HCT116 (cell line): ENCODE results near the gene TBC1D2. TPM values are rescaled to one million over a fixed set of nuclear protein-coding genes. Genes with fewer than 3 reads are reported as not detected.

Experiments
- ATAC-seq: fragments of 200-7000 bp; cut with Tn5 transposase; 2 replicates; pipeline ENCODE4 v1.9.1; 2020; ENCODE audit warnings: mild to moderate bottlenecking, moderate library complexity
- BruUV-seq: library from RNA; stranded (reverse); fragments of 400-500 nt; replicated peaks from 2 replicates; lab custom pipeline; 2021; lab: Mats Ljungman, UMichigan
- CTCF ChIA-PET: fragments of 300-600 bp; sonication (Branson Sonifier 250); formaldehyde crosslinking; loops from one replicate; lab custom pipeline; 2021; ENCODE audit warnings: antibody characterized with exemption; lab: Charles Lee
- POLR2A ChIA-PET: fragments of 300-600, 350-600 bp; sonication (Branson Sonifier 250); formaldehyde crosslinking; loops from one replicate; lab custom pipeline; 2021; ENCODE audit warnings: antibody characterized with exemption; lab: Charles Lee
- RAD21 ChIA-PET, 2 experiments: fragments of 300-600 bp; sonication (Branson Sonifier 250); formaldehyde crosslinking; loops; one replicate each; lab custom pipeline; 2023; ENCODE audit warnings: low total read pairs in 2 of 2; ENCODE audit not compliant: uncharacterized antibody in 2 of 2, unreplicated experiment in 2 of 2, low non-redundant PET in 1 of 2; lab: Charles Lee
- DNase-seq: peaks from one replicate; pipeline ENCODE4 v3.0.0-alpha.2; 2010; ENCODE audit warnings: low read depth, low spot score
- H2AFZ ChIP-seq: fragments of 200-600 bp; shearing (Covaris generic), sonication (generic); 2 replicates; pipeline ENCODE4 v1.6.1; 2017; ENCODE audit warnings: low read depth, mixed run types, mixed read lengths, antibody characterized with exemption, low read length; ENCODE audit not compliant: poor library complexity, severe bottlenecking
- H3K27ac ChIP-seq: 2 replicates; pipeline ENCODE4 v1.5.1; 2012; ENCODE audit warnings: low read depth, low read length
- H3K27me3 ChIP-seq: fragments of 200-600 bp; sonication (generic); 2 replicates; pipeline ENCODE4 v1.6.1; 2016; ENCODE audit warnings: mixed run types, low read length, mixed read lengths; ENCODE audit not compliant: insufficient read depth
- H3K36me3 ChIP-seq, 2 experiments: fragments of 200-500 bp in 1 of 2; fragments of 200-600 bp in 1 of 2; sonication (Bioruptor generic) in 1 of 2; sonication (generic) in 1 of 2; 2 replicates each; pipeline versions ENCODE4 v1.5.1 to v1.6.1; 2014 to 2016; ENCODE audit warnings: low read length in 2 of 2, inconsistent platforms in 1 of 2, mixed read lengths in 1 of 2, mixed run types in 1 of 2; ENCODE audit not compliant: insufficient read depth in 2 of 2, control insufficient read depth in 1 of 2
- H3K4me1 ChIP-seq, 2 experiments: fragments of 200-600 bp in 1 of 2; sonication (generic) in 1 of 2; 2 replicates each; pipeline versions ENCODE4 v1.5.1 to v1.6.1; 2012 to 2017; ENCODE audit warnings: low read length in 2 of 2, inconsistent platforms in 1 of 2, mild to moderate bottlenecking in 1 of 2, mixed read lengths in 1 of 2, mixed run types in 1 of 2, moderate library complexity in 1 of 2; ENCODE audit not compliant: insufficient read depth in 2 of 2, control insufficient read depth in 1 of 2
- H3K4me2 ChIP-seq: fragments of 200-600 bp; sonication (generic); 2 replicates; pipeline ENCODE4 v1.6.1; 2017; ENCODE audit warnings: mixed run types, low read length, mixed read lengths
- H3K4me3 ChIP-seq, 2 experiments: fragments of 200-600 bp in 1 of 2; sonication (generic) in 1 of 2; replicated peaks in 1 of 2; 2 replicates each; pipeline ENCODE4 v1.5.1; 2011 to 2016; ENCODE audit warnings: low read length in 2 of 2, control low read depth in 1 of 2, low read depth in 1 of 2, mild to moderate bottlenecking in 1 of 2, mixed read lengths in 1 of 2, mixed run types in 1 of 2
- H3K79me2 ChIP-seq: fragments of 200-600 bp; sonication (generic); 2 replicates; pipeline ENCODE4 v1.6.1; 2017; ENCODE audit warnings: mild to moderate bottlenecking, mixed run types, low read length, moderate library complexity, mixed read lengths; ENCODE audit not compliant: insufficient read depth
- H3K9ac ChIP-seq: fragments of 200-600 bp; sonication (generic); 2 replicates; pipeline ENCODE4 v1.6.1; 2016; ENCODE audit warnings: low read length, mixed read lengths
- H3K9me2 ChIP-seq: fragments of 200-600 bp; sonication (generic), shearing (Covaris generic); 2 replicates; pipeline ENCODE4 v1.6.1; 2017; ENCODE audit warnings: mixed run types, mild to moderate bottlenecking, moderate library complexity; ENCODE audit not compliant: insufficient read depth
- H3K9me3 ChIP-seq, 2 experiments: fragments of 200-500 bp in 1 of 2; fragments of 200-600 bp in 1 of 2; sonication (Bioruptor generic) in 1 of 2; sonication (generic) in 1 of 2; 2 replicates each; pipeline ENCODE4 v1.6.1; 2014 to 2017; ENCODE audit warnings: low read length in 2 of 2, mixed read lengths in 2 of 2, inconsistent platforms in 1 of 2, low read depth in 1 of 2, mild to moderate bottlenecking in 1 of 2, mixed run types in 1 of 2, moderate library complexity in 1 of 2; ENCODE audit not compliant: control insufficient read depth in 1 of 2, insufficient read depth in 1 of 2
- H4K20me1 ChIP-seq: fragments of 200-600 bp; sonication (generic), shearing (Covaris generic); 2 replicates; pipeline ENCODE4 v1.6.1; 2017; ENCODE audit warnings: mixed run types, mild to moderate bottlenecking, moderate library complexity; ENCODE audit not compliant: insufficient read depth
- CEBPB ChIP-seq: IDR thresholded peaks from 2 replicates; pipeline ENCODE4 v1.6.1; 2012; ENCODE audit warnings: low read depth
- EGR1 ChIP-seq: IDR thresholded peaks from 2 replicates; pipeline ENCODE4 v1.6.1; 2012; ENCODE audit warnings: low read depth
- EZH2 ChIP-seq: fragments of 200-600 bp; sonication (generic); IDR thresholded peaks from 2 replicates; pipeline ENCODE4 v1.6.1; 2017; ENCODE audit warnings: antibody characterized with exemption, mixed run types
- EZH2phosphoT487 ChIP-seq: fragments of 200-600 bp; IDR thresholded peaks from 2 replicates; pipeline ENCODE4 v1.6.1; 2018; ENCODE audit warnings: antibody characterized with exemption, borderline replicate concordance
- JUND ChIP-seq: IDR thresholded peaks from 2 replicates; pipeline ENCODE4 v1.6.1; 2012
- POLR2A ChIP-seq: IDR thresholded peaks from 2 replicates; pipeline ENCODE4 v1.7.0; 2011; ENCODE audit warnings: borderline replicate concordance; ENCODE audit not compliant: insufficient read depth, insufficient read length; ENCODE audit errors: extremely low read depth
- POLR2AphosphoS5 ChIP-seq: IDR thresholded peaks from 2 replicates; pipeline ENCODE4 v1.6.1; 2011; ENCODE audit warnings: mild to moderate bottlenecking, low read depth, low read length, moderate library complexity
- SRF ChIP-seq: IDR thresholded peaks from 2 replicates; pipeline ENCODE4 v1.6.1; 2012; ENCODE audit warnings: low read depth
- TCF7L2 ChIP-seq: IDR thresholded peaks from 2 replicates; pipeline ENCODE4 v1.7.0; 2011; ENCODE audit warnings: borderline replicate concordance, inconsistent platforms; ENCODE audit not compliant: insufficient read depth, insufficient read length; ENCODE audit errors: extremely low read depth
- ZBTB33 ChIP-seq: IDR thresholded peaks from 2 replicates; pipeline ENCODE4 v1.6.1; 2011; ENCODE audit warnings: mild to moderate bottlenecking, low read length, moderate library complexity; ENCODE audit not compliant: insufficient replicate concordance; ENCODE audit errors: extremely low read depth
- intact Hi-C: fragments of 100-400 bp; cut with micrococcal nuclease; formaldehyde crosslinking; loops from 2 replicates; pipeline ENCODE4 v1.10.0; 2022
- total RNA-seq: library from RNA; stranded (reverse); gene quantifications from one replicate; pipeline ENCODE4 v1.2.1, GENCODE V29; 2021; ENCODE audit not compliant: unreplicated experiment

TBC1D2 gene
- total RNA-seq, 1 experiment from 2014 or later, result 9.8 TPM

GRCh38 chr9:98215271-98215670 is 40.2 kb downstream of the TBC1D2 start:
- TF ChIP-seq EZH2 (no peak), ZBTB33 (no peak), CEBPB (no peak), TCF7L2 (no peak), JUND (no peak), EGR1 (no peak), EZH2phosphoT487 (no peak), POLR2A (no peak), SRF (no peak), POLR2AphosphoS5 (no peak)
- POLR2A ChIA-PET, result no interaction called here
- Histone ChIP-seq H3K27ac (no peak overlapping the region), H3K9me3 (no peaks in the 10 kb centered on the region), H3K9me2 (no peaks in the 10 kb centered on the region), H3K4me2 (no peak overlapping the region), H3K36me3 (no peaks in the 10 kb centered on the region; a peak in 1 of 4 replicates), H3K4me3 (no peak overlapping the region), H3K4me1 (peaks cover 3 to 12% of the 10 kb centered on the region in 2 experiments; a peak in 2 of 4 replicates), H2AFZ (no peak overlapping the region), H3K9ac (no peak overlapping the region), H4K20me1 (no peaks in the 10 kb centered on the region), H3K79me2 (no peaks in the 10 kb centered on the region), H3K27me3 (no peaks in the 10 kb centered on the region)
- intact Hi-C loops, result loop anchor here (10.0 kb wide), 1 partner anchor 140 kb away; no protein-coding TSS in a partner anchor
- DNase-seq (no peak), ATAC-seq (no peak)
- CTCF ChIA-PET, result interaction anchor here (0.9 to 1.0 kb wide), 2 partner anchors 10 to 41 kb away, joined by 3 read pairs; no protein-coding TSS in a partner anchor
- BruUV-seq, result no TSS peak
- RAD21 ChIA-PET, result no interaction called here
